Right lobe of liver (tissue), 4 donors: ENCODE results near the gene KRTAP4-7.
"Not testable (repeated sequence)": the region's sequence is repeated elsewhere in the genome, so short reads cannot be mapped to it uniquely, and the experiment has no call there.

Experiments used
- POLR2A ChIP-seq: fragments of 450-650 bp; IDR thresholded peaks from one replicate; pipeline ENCODE4 v1.6.1; 2017; ENCODE audit warnings: antibody characterized with exemption, mild to moderate bottlenecking
- TF ChIP-seq, protein P1 (sequence below), 4 donors: fragments of 200-600 bp in 3 of 4; fragments of 450-650 bp in 1 of 4; IDR thresholded peaks; one replicate each; pipeline versions ENCODE4 v1.5.1 to v1.8.0; 2016 to 2022; ENCODE audit warnings: antibody characterized with exemption in 4 of 4, mild to moderate bottlenecking in 2 of 4
- donor health status: DM: no; HTN: no; CAD: no.
- donor health status: DM: no; HTN: no; CAD: no.
- donor health status: DM: no; HTN: yes; CAD: no.

DNA sequence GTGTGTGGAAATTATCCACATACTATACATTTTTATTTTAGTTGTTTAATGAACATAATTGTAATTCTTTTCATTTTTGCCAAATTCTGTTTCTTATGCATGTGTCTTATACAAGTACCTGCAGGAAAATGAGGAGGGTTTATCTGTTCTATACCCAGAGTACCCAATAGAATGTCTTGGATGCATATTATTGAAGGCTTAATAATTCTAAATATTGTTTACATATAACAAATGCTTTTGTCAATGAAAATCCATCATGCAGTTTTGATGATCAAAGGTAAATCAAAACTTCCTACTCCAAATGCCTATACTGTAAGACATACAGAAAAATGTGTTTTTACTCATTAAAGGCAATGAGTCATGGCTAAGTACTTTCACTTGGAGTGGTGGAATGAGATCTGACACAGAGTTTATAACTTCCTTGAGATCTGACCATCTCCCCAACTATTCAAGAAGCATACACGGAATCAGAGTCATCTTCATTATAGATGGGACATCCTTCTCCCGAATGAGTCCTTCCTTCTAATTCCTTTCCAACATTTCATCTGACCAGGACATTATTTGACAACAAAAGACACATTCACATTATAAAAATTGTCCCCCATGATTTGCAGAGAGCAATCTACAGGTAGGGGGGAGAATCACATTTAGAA, 20.6 kb downstream of the KRTAP4-7 start:
- not testable (repeated sequence) for TF ChIP-seq POLR2A
- TF ChIP-seq, protein P1, sequence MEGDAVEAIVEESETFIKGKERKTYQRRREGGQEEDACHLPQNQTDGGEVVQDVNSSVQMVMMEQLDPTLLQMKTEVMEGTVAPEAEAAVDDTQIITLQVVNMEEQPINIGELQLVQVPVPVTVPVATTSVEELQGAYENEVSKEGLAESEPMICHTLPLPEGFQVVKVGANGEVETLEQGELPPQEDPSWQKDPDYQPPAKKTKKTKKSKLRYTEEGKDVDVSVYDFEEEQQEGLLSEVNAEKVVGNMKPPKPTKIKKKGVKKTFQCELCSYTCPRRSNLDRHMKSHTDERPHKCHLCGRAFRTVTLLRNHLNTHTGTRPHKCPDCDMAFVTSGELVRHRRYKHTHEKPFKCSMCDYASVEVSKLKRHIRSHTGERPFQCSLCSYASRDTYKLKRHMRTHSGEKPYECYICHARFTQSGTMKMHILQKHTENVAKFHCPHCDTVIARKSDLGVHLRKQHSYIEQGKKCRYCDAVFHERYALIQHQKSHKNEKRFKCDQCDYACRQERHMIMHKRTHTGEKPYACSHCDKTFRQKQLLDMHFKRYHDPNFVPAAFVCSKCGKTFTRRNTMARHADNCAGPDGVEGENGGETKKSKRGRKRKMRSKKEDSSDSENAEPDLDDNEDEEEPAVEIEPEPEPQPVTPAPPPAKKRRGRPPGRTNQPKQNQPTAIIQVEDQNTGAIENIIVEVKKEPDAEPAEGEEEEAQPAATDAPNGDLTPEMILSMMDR (IDR thresholded peaks at IDR 0.05) = not testable (repeated sequence)
